OCI-LY3 (cell line): ENCODE measurements around the gene SIX1.

ENCODE experiments used
- CTCF ChIP-seq: fragments of 200-600, 300-600 bp; sonication (generic); IDR thresholded peaks from 2 replicates; pipeline ENCODE4 v1.5.1; 2014; ENCODE audit warnings: antibody characterized with exemption, low read length, low read depth
- EZH2phosphoT487 ChIP-seq: fragments of 200-600 bp; shearing (Covaris generic); IDR thresholded peaks from 2 replicates; pipeline ENCODE4 v1.6.1; 2018; ENCODE audit warnings: antibody characterized with exemption, mixed run types, low read depth

GRCh38 chr14:60637479-60638315 is 11.6 kb downstream of the SIX1 start:
- no peak for TF ChIP-seq EZH2phosphoT487
- TF ChIP-seq CTCF, result no peak
